GM12891 (cell line): ENCODE results near the gene ETFA.

Experiments used
- POLR2A ChIP-seq: IDR thresholded peaks from 2 replicates; pipeline ENCODE4 v1.6.1; 2011; ENCODE audit warnings: low read depth, low read length, control low read depth
- POLR2AphosphoS5 ChIP-seq: IDR thresholded peaks from 2 replicates; pipeline ENCODE4 v1.6.1; 2011; ENCODE audit warnings: low read depth, low read length, control low read depth
- POU2F2 ChIP-seq: IDR thresholded peaks from 2 replicates; pipeline ENCODE4 v1.6.1; 2011; ENCODE audit warnings: low read depth, mild to moderate bottlenecking, control low read depth, low read length, moderate library complexity
- SPI1 ChIP-seq: IDR thresholded peaks from 2 replicates; pipeline ENCODE4 v1.6.1; 2011; ENCODE audit warnings: low read depth, low read length, control low read depth
- TAF1 ChIP-seq: IDR thresholded peaks from 2 replicates; pipeline ENCODE4 v1.6.1; 2011; ENCODE audit warnings: low read depth, low read length, control low read depth

DNA sequence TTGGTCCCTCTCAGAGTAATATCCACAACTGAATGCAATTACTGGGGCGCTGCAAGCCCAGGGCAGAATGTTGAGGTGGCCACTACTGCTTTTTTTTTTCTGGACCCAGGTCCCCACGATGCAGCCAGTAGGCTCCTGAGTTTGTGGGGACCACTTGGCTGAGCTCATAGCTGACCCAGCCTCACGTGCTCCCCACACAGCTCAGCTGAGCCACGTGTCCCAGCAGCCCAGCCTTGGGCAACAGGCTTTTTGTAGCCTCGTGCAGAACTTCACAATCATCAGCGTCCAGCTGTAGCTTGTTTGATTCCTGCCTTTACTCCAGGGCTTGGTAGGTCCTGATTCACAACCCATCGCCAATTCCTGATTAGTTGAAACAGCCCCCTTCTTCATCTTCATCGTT is 117.3 kb downstream of the ETFA start:
- TF ChIP-seq POLR2A = no peak
- no peak for TF ChIP-seq POLR2AphosphoS5
- no peak for TF ChIP-seq SPI1
- TF ChIP-seq TAF1 = no peak
- TF ChIP-seq POU2F2 = no peak
